ENCODE results near the gene PARP6.

DNA sequence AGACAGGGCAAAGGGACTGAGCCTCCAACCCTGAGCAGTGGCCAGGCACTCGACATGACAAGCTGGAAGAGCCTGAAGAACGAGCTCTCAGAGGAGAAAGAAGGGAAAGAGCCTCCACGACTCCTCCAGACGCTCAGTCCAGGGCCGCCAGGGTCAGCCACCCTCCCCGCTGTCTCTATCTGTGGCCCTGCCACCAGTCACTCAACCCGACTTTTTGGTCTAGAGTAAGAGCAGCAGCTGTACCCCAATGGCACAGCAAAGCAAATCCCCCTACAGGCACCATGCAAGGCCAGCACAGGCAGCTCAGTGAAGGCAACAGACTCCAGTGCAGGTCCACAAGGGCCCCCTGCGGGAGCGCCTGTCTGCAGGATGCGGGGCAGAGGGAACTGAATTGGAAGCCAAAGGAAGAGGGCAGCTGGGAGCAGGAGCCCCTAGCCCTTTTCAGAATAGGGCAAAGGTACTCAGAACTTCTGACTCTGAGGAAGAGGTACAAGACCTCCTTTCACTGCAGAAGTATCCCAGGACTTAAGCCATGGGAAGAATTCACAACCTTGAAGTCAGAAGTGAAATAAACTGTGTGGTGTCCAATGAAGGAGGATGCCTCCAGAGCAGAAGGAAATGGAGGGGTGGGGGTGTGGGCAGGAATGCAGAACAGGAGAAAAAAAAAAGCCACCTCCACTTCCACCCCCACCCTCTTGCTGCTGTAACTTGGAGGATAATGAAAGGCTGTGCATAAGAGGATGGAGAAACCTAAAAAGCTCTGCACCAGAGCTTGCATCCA lies 66.3 kb downstream of the PARP6 start:
- TF ChIP-seq, protein P1, sequence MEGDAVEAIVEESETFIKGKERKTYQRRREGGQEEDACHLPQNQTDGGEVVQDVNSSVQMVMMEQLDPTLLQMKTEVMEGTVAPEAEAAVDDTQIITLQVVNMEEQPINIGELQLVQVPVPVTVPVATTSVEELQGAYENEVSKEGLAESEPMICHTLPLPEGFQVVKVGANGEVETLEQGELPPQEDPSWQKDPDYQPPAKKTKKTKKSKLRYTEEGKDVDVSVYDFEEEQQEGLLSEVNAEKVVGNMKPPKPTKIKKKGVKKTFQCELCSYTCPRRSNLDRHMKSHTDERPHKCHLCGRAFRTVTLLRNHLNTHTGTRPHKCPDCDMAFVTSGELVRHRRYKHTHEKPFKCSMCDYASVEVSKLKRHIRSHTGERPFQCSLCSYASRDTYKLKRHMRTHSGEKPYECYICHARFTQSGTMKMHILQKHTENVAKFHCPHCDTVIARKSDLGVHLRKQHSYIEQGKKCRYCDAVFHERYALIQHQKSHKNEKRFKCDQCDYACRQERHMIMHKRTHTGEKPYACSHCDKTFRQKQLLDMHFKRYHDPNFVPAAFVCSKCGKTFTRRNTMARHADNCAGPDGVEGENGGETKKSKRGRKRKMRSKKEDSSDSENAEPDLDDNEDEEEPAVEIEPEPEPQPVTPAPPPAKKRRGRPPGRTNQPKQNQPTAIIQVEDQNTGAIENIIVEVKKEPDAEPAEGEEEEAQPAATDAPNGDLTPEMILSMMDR (IDR thresholded peaks at IDR 0.05; ENCODE audit: low read depth, low read length, missing input control) = no peak
- TF ChIP-seq JUND (IDR thresholded peaks at IDR 0.05) = no peak
- TF ChIP-seq, protein P2, sequence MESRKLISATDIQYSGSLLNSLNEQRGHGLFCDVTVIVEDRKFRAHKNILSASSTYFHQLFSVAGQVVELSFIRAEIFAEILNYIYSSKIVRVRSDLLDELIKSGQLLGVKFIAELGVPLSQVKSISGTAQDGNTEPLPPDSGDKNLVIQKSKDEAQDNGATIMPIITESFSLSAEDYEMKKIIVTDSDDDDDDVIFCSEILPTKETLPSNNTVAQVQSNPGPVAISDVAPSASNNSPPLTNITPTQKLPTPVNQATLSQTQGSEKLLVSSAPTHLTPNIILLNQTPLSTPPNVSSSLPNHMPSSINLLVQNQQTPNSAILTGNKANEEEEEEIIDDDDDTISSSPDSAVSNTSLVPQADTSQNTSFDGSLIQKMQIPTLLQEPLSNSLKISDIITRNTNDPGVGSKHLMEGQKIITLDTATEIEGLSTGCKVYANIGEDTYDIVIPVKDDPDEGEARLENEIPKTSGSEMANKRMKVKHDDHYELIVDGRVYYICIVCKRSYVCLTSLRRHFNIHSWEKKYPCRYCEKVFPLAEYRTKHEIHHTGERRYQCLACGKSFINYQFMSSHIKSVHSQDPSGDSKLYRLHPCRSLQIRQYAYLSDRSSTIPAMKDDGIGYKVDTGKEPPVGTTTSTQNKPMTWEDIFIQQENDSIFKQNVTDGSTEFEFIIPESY (IDR thresholded peaks at IDR 0.05) = no peak
- no peak for TF ChIP-seq SP1 (IDR thresholded peaks at IDR 0.05)
- no peak for TF ChIP-seq GABPA (IDR thresholded peaks at IDR 0.05 in 1 of 2, conservative IDR thresholded peaks at IDR 0.05 in 1 of 2)
- TF ChIP-seq, protein P3, sequence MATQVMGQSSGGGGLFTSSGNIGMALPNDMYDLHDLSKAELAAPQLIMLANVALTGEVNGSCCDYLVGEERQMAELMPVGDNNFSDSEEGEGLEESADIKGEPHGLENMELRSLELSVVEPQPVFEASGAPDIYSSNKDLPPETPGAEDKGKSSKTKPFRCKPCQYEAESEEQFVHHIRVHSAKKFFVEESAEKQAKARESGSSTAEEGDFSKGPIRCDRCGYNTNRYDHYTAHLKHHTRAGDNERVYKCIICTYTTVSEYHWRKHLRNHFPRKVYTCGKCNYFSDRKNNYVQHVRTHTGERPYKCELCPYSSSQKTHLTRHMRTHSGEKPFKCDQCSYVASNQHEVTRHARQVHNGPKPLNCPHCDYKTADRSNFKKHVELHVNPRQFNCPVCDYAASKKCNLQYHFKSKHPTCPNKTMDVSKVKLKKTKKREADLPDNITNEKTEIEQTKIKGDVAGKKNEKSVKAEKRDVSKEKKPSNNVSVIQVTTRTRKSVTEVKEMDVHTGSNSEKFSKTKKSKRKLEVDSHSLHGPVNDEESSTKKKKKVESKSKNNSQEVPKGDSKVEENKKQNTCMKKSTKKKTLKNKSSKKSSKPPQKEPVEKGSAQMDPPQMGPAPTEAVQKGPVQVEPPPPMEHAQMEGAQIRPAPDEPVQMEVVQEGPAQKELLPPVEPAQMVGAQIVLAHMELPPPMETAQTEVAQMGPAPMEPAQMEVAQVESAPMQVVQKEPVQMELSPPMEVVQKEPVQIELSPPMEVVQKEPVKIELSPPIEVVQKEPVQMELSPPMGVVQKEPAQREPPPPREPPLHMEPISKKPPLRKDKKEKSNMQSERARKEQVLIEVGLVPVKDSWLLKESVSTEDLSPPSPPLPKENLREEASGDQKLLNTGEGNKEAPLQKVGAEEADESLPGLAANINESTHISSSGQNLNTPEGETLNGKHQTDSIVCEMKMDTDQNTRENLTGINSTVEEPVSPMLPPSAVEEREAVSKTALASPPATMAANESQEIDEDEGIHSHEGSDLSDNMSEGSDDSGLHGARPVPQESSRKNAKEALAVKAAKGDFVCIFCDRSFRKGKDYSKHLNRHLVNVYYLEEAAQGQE (IDR thresholded peaks at IDR 0.05) = no peak
- TF ChIP-seq EGR1 (IDR thresholded peaks at IDR 0.05; ENCODE audit: low read depth in 2 of 2) = no peak

All from liver (tissue), 3 donors.